GM12878 (cell line): ENCODE measurements around the gene AEN. TPM values are rescaled to one million over a fixed set of nuclear protein-coding genes. Genes with fewer than 3 reads are reported as not detected.

Source experiments
- ATAC-seq: fragments of 200-7000 bp; cut with Tn5 transposase; 3 replicates; pipeline ENCODE4 v1.9.1; 2020; ENCODE audit warnings: mild to moderate bottlenecking, moderate library complexity
- BruUV-seq: library from RNA; stranded (reverse); fragments of 400-500 nt; replicated peaks from 2 replicates; lab custom pipeline; 2021; lab: Mats Ljungman, UMichigan
- CTCF ChIA-PET: fragments of 300-600 bp; sonication (Branson Sonifier 250); formaldehyde crosslinking; extraction: SDS; loops from one replicate; lab custom pipeline; 2021; ENCODE audit warnings: inconsistent platforms; lab: Yijun Ruan, JAX
- POLR2A ChIA-PET: fragments of 350-600 bp; formaldehyde crosslinking; extraction: SDS; loops from one replicate; lab custom pipeline; 2021; ENCODE audit warnings: inconsistent platforms; lab: Charles Lee
- RAD21 ChIA-PET: fragments of 300-600 bp; sonication (Branson Sonifier 250); formaldehyde crosslinking; loops from one replicate; lab custom pipeline; 2023; ENCODE audit warnings: antibody characterized with exemption; ENCODE audit not compliant: unreplicated experiment; lab: Charles Lee
- SMC1A ChIA-PET: fragments of 300-600 bp; sonication (Branson Sonifier 250); formaldehyde crosslinking; loops from one replicate; lab custom pipeline; 2023; ENCODE audit not compliant: unreplicated experiment, uncharacterized antibody; lab: Charles Lee
- DNase-seq: peaks from one replicate; pipeline ENCODE4 v3.0.0-alpha.2; 2011; ENCODE audit warnings: low read depth, low spot score
- FAIRE-seq: peaks from 3 replicates; lab custom pipeline; 2011; peaks lifted over from hg19 to GRCh38; lab: Jason Lieb, UNC
- H2AFZ ChIP-seq: 2 replicates; pipeline ENCODE4 v1.6.0; 2011; ENCODE audit warnings: low read depth, low read length, control low read depth; ENCODE audit not compliant: control insufficient read depth
- H3K27ac ChIP-seq: 2 replicates; pipeline ENCODE4 v1.5.1; 2011; ENCODE audit warnings: control low read depth; ENCODE audit not compliant: control insufficient read depth, insufficient read depth
- H3K27me3 ChIP-seq, 2 experiments: replicated peaks in 1 of 2; 2 replicates each; pipeline versions ENCODE4 v1.6.0 to v1.6.1; 2011; ENCODE audit warnings: low read length in 1 of 2; ENCODE audit not compliant: control insufficient read depth in 2 of 2, insufficient read depth in 2 of 2
- H3K36me3 ChIP-seq, 2 experiments: 2 replicates each; pipeline ENCODE4 v1.5.1; 2011; ENCODE audit warnings: low read length in 1 of 2; ENCODE audit not compliant: control insufficient read depth in 2 of 2, insufficient read depth in 2 of 2
- H3K4me1 ChIP-seq: 2 replicates; pipeline ENCODE4 v1.6.1; 2011; ENCODE audit warnings: mild to moderate bottlenecking, low read length, moderate library complexity, mixed read lengths; ENCODE audit not compliant: control insufficient read depth, insufficient read depth
- H3K4me2 ChIP-seq: 2 replicates; pipeline ENCODE4 v1.6.0; 2011; ENCODE audit warnings: control low read depth; ENCODE audit not compliant: control insufficient read depth, insufficient read depth
- H3K4me3 ChIP-seq: fragments of 200-600 bp; sonication (generic); 2 replicates; pipeline ENCODE4 v1.5.1; 2016
- H3K79me2 ChIP-seq: 2 replicates; pipeline ENCODE4 v1.6.0; 2011; ENCODE audit warnings: low read length; ENCODE audit not compliant: control insufficient read depth, insufficient read depth
- H3K9ac ChIP-seq: 2 replicates; pipeline ENCODE4 v1.8.0; 2011; ENCODE audit warnings: low read length, control low read depth, mixed read lengths; ENCODE audit not compliant: control insufficient read depth, insufficient read depth
- H3K9me3 ChIP-seq: replicated peaks from 3 replicates; pipeline ENCODE4 v1.5.1; 2011; ENCODE audit warnings: mild to moderate bottlenecking, low read length; ENCODE audit not compliant: control insufficient read depth, insufficient read depth
- H4K20me1 ChIP-seq: 2 replicates; pipeline ENCODE4 v1.6.0; 2011; ENCODE audit not compliant: control insufficient read depth, insufficient read depth
- BRCA1 ChIP-seq: IDR thresholded peaks from 2 replicates; pipeline ENCODE4 v1.6.1; 2011; ENCODE audit warnings: low read depth, low read length, improper control_type of control experiment
- CHD1 ChIP-seq: IDR thresholded peaks from 2 replicates; pipeline ENCODE4 v1.6.1; 2012; ENCODE audit warnings: low read depth, low read length, improper control_type of control experiment
- FOS ChIP-seq: IDR thresholded peaks from 3 replicates; pipeline ENCODE4 v1.6.1; 2011; ENCODE audit warnings: borderline replicate concordance; ENCODE audit not compliant: insufficient read length; ENCODE audit errors: extremely low read depth
- FOXK2 ChIP-seq: fragments of 450-650 bp; IDR thresholded peaks from 2 replicates; pipeline ENCODE4 v1.6.1; 2017; ENCODE audit warnings: mild to moderate bottlenecking, moderate library complexity
- GATAD2B ChIP-seq: fragments of 450-650 bp; conservative IDR thresholded peaks from 2 replicates; pipeline ENCODE4 v1.6.1; 2017; ENCODE audit warnings: low read depth, mild to moderate bottlenecking, moderate library complexity
- IKZF1 ChIP-seq: fragments of 450-650 bp; conservative IDR thresholded peaks from 2 replicates; pipeline ENCODE4 v1.6.1; 2017; ENCODE audit warnings: antibody characterized with exemption, mild to moderate bottlenecking
- POLR2AphosphoS5 ChIP-seq: IDR thresholded peaks from 2 replicates; pipeline ENCODE4 v1.6.1; 2011; ENCODE audit warnings: mild to moderate bottlenecking, low read length, inconsistent platforms
- RFX5 ChIP-seq: IDR thresholded peaks from 2 replicates; pipeline ENCODE4 v1.6.1; 2011; ENCODE audit warnings: low read depth, low read length, improper control_type of control experiment
- SMAD1 ChIP-seq: fragments of 450-650 bp; IDR thresholded peaks from 2 replicates; pipeline ENCODE4 v1.6.1; 2018; ENCODE audit warnings: mild to moderate bottlenecking, low read depth; ENCODE audit not compliant: partially characterized antibody
- STAT1 ChIP-seq: fragments of 450-650 bp; conservative IDR thresholded peaks from 2 replicates; pipeline ENCODE4 v1.6.1; 2014; ENCODE audit warnings: antibody characterized with exemption, mild to moderate bottlenecking
- WRNIP1 ChIP-seq: IDR thresholded peaks from 2 replicates; pipeline ENCODE4 v1.6.1; 2011; ENCODE audit warnings: low read depth, low read length, improper control_type of control experiment, borderline replicate concordance
- ZNF207 ChIP-seq: fragments of 450-650 bp; IDR thresholded peaks from 2 replicates; pipeline ENCODE4 v1.6.1; 2014; ENCODE audit warnings: antibody characterized with exemption, mild to moderate bottlenecking, borderline replicate concordance
- ZNF24 ChIP-seq: fragments of 450-650 bp; IDR thresholded peaks from 2 replicates; pipeline ENCODE4 v1.6.1; 2017; ENCODE audit warnings: antibody characterized with exemption, mild to moderate bottlenecking
- WGBS: methylation state at CpG from one replicate; pipeline ENCODE4 v1.1.6; 2016; ENCODE audit warnings: low lambda C conversion rate; ENCODE audit not compliant: insufficient replicate concordance, insufficient coverage; ENCODE audit errors: missing lambda C conversion rate; 5-methylcytosine and 5-hydroxymethylcytosine counted together
- in situ Hi-C: fragments of 300-500 bp; cut with MboI; formaldehyde crosslinking; loops from 9 replicates; pipeline ENCODE4 v1.14.3; 2018; ENCODE audit warnings: mixed read lengths
- intact Hi-C: fragments of 100-400 bp; cut with micrococcal nuclease; formaldehyde crosslinking; loops from one replicate; pipeline ENCODE4 v1.14.2; 2022; ENCODE audit not compliant: unreplicated experiment
- polyA plus RNA-seq, 11 experiments: library from polyadenylated mRNA; depleted of rRNA in 4 of 11; unstranded in 6 of 11; stranded (reverse) in 5 of 11; fragments of >200 nt; fragmentation: Nextera tagmentation in 4 of 11; fragmentation: Illumina TruSeq in 1 of 11; extraction: Ambion mirVana in 4 of 11; extraction: Trizol in 1 of 11; gene quantifications; 1 replicate in 1 of 11; 2 replicates in 10 of 11; pipeline versions ENCODE4 v1.2.1 to v1.2.3, GENCODE V29; 2011 to 2016; ENCODE audit warnings: inconsistent platforms in 2 of 11, missing spikeins in 2 of 11, low read depth in 1 of 11
- total RNA-seq, 4 experiments: library from RNA; depleted of rRNA in 3 of 4; stranded (reverse); fragments of >200 nt in 3 of 4; fragmentation: Illumina TruSeq in 1 of 4; extraction: Trizol in 1 of 4; gene quantifications; 2 replicates each; pipeline versions ENCODE4 v1.2.1 to v1.2.3, GENCODE V29; 2013 to 2021
- TF ChIP-seq, protein P1 (sequence below): fragments of 450-650 bp; conservative IDR thresholded peaks from 2 replicates; pipeline ENCODE4 v1.6.1; 2017; ENCODE audit warnings: mild to moderate bottlenecking, moderate library complexity
- TF ChIP-seq, protein P2 (sequence below): IDR thresholded peaks from 2 replicates; pipeline ENCODE4 v1.6.1; 2011; ENCODE audit warnings: borderline replicate concordance, low read depth, mild to moderate bottlenecking, moderate library complexity, low read length; ENCODE audit not compliant: insufficient read depth, poor library complexity, severe bottlenecking
- TF ChIP-seq, protein P3 (sequence below): fragments of 450-650 bp; IDR thresholded peaks from 2 replicates; pipeline ENCODE4 v1.6.1; 2017; ENCODE audit warnings: low read depth, mild to moderate bottlenecking, moderate library complexity
- TF ChIP-seq, protein P4 (sequence below): fragments of 150-350 bp; IDR thresholded peaks from 2 replicates; pipeline ENCODE4 v1.6.1; 2014; ENCODE audit warnings: mild to moderate bottlenecking, low read depth, low read length
- TF ChIP-seq, protein P5 (sequence below): fragments of 450-650 bp; IDR thresholded peaks from 2 replicates; pipeline ENCODE4 v1.6.1; 2014; ENCODE audit warnings: mild to moderate bottlenecking

The AEN gene
- total and polyA plus RNA-seq, 10 of the 15 experiments (the other 5 are each of a cell fraction or from before 2014, with no cell fraction given) = 11.7 to 81.2 (median 53.7) TPM

DNA sequence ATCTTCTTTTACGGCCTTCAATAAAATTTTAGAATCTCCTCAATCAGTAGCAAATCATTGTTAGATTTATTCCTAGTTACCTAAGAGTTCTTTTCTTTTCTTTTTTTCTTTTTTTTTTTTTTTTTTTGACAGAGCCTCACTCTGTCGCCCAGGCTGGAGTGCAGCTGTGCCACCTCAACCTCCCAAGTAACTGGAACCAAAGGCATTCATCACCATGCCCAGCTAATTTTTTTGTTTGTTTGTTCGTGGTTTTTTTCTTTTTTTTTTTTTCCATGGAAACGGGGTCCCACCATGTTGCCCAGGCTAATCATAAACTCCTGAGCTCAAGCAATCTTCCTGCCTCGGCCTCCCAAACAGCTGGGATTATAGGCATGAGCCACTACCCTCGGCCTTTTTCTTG lies 30.4 kb upstream of the AEN start:
- no peak for DNase-seq
- H3K36me3 ChIP-seq = no peaks in the 10 kb centered on the region
- H3K27ac ChIP-seq = no peak overlapping the region
- H3K9me3 ChIP-seq = no peaks in the 10 kb centered on the region
- SMC1A ChIA-PET = no interaction called here
- intact Hi-C loops (no loop called here), in situ Hi-C loops (no loop called here)
- POLR2A ChIA-PET = no interaction called here
- RAD21 ChIA-PET = no interaction called here
- no peak overlapping the region for H3K9ac ChIP-seq
- no peak overlapping the region for H3K4me3 ChIP-seq
- CTCF ChIA-PET = no interaction called here
- TF ChIP-seq, protein P1, sequence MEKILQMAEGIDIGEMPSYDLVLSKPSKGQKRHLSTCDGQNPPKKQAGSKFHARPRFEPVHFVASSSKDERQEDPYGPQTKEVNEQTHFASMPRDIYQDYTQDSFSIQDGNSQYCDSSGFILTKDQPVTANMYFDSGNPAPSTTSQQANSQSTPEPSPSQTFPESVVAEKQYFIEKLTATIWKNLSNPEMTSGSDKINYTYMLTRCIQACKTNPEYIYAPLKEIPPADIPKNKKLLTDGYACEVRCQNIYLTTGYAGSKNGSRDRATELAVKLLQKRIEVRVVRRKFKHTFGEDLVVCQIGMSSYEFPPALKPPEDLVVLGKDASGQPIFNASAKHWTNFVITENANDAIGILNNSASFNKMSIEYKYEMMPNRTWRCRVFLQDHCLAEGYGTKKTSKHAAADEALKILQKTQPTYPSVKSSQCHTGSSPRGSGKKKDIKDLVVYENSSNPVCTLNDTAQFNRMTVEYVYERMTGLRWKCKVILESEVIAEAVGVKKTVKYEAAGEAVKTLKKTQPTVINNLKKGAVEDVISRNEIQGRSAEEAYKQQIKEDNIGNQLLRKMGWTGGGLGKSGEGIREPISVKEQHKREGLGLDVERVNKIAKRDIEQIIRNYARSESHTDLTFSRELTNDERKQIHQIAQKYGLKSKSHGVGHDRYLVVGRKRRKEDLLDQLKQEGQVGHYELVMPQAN = no peak
- TF ChIP-seq, protein P2, sequence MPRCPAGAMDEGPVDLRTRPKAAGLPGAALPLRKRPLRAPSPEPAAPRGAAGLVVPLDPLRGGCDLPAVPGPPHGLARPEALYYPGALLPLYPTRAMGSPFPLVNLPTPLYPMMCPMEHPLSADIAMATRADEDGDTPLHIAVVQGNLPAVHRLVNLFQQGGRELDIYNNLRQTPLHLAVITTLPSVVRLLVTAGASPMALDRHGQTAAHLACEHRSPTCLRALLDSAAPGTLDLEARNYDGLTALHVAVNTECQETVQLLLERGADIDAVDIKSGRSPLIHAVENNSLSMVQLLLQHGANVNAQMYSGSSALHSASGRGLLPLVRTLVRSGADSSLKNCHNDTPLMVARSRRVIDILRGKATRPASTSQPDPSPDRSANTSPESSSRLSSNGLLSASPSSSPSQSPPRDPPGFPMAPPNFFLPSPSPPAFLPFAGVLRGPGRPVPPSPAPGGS = no peak
- no peak for TF ChIP-seq FOS
- TF ChIP-seq RFX5 = no peak
- no peak for TF ChIP-seq ZNF207
- TF ChIP-seq STAT1 = no peak
- no peak for TF ChIP-seq BRCA1
- no peak for TF ChIP-seq ZNF24
- TF ChIP-seq, protein P3, sequence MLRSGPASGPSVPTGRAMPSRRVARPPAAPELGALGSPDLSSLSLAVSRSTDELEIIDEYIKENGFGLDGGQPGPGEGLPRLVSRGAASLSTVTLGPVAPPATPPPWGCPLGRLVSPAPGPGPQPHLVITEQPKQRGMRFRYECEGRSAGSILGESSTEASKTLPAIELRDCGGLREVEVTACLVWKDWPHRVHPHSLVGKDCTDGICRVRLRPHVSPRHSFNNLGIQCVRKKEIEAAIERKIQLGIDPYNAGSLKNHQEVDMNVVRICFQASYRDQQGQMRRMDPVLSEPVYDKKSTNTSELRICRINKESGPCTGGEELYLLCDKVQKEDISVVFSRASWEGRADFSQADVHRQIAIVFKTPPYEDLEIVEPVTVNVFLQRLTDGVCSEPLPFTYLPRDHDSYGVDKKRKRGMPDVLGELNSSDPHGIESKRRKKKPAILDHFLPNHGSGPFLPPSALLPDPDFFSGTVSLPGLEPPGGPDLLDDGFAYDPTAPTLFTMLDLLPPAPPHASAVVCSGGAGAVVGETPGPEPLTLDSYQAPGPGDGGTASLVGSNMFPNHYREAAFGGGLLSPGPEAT = no peak
- TF ChIP-seq, protein P4, sequence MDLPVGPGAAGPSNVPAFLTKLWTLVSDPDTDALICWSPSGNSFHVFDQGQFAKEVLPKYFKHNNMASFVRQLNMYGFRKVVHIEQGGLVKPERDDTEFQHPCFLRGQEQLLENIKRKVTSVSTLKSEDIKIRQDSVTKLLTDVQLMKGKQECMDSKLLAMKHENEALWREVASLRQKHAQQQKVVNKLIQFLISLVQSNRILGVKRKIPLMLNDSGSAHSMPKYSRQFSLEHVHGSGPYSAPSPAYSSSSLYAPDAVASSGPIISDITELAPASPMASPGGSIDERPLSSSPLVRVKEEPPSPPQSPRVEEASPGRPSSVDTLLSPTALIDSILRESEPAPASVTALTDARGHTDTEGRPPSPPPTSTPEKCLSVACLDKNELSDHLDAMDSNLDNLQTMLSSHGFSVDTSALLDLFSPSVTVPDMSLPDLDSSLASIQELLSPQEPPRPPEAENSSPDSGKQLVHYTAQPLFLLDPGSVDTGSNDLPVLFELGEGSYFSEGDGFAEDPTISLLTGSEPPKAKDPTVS = no peak
- TF ChIP-seq CHD1 = no peak
- TF ChIP-seq, protein P5, sequence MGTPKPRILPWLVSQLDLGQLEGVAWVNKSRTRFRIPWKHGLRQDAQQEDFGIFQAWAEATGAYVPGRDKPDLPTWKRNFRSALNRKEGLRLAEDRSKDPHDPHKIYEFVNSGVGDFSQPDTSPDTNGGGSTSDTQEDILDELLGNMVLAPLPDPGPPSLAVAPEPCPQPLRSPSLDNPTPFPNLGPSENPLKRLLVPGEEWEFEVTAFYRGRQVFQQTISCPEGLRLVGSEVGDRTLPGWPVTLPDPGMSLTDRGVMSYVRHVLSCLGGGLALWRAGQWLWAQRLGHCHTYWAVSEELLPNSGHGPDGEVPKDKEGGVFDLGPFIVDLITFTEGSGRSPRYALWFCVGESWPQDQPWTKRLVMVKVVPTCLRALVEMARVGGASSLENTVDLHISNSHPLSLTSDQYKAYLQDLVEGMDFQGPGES = no peak
- no peak for TF ChIP-seq SMAD1
- TF ChIP-seq FOXK2 = no peak
- TF ChIP-seq WRNIP1 = no peak
- TF ChIP-seq GATAD2B = no peak
- TF ChIP-seq IKZF1 = no peak
- no peak for TF ChIP-seq POLR2AphosphoS5
- no peak for FAIRE-seq
- no peak for ATAC-seq
- no peak overlapping the region for H2AFZ ChIP-seq
- H3K4me1 ChIP-seq = no peaks in the 10 kb centered on the region
- BruUV-seq = no TSS peak
- H3K79me2 ChIP-seq = no peaks in the 10 kb centered on the region
- H3K27me3 ChIP-seq = no peaks in the 10 kb centered on the region
- no peaks in the 10 kb centered on the region for H4K20me1 ChIP-seq
- WGBS = 29% methylated on average over 6 of the region's 6 CpGs
- H3K4me2 ChIP-seq = no peak overlapping the region
